Measurements from ENCODE around the gene DDI2.
A peak's percentile ranks its signal among the peaks of the same experiment; 100 is the strongest.
"Not testable (repeated sequence)": the region's sequence is repeated elsewhere in the genome, so short reads cannot be mapped to it uniquely, and the experiment has no call there.

The DDI2 gene

GRCh38 chr1:15691434-15692032, 74.3 kb downstream of the DDI2 start:
- Histone ChIP-seq H3K27ac (ENCODE audit: low read depth, low read length) (no peak overlapping the region), H3K27me3 (ENCODE audit: control insufficient read depth, insufficient read depth, low read length) (no peaks in the 10 kb centered on the region)

GRCh38 chr1:15692121-15692682, 74.9 kb downstream of the DDI2 start:
- H3K27me3 ChIP-seq (ENCODE audit: control insufficient read depth, insufficient read depth, low read length) = no peaks in the 10 kb centered on the region
- no peak overlapping the region for H3K4me3 ChIP-seq (ENCODE audit: low read length)
- no peak overlapping the region for H3K9ac ChIP-seq (ENCODE audit: low read length)
- no peak overlapping the region for H3K27ac ChIP-seq (ENCODE audit: low read depth, low read length)
- H3K4me1 ChIP-seq (ENCODE audit: control insufficient read depth, insufficient read depth, low read length) = no peaks in the 10 kb centered on the region
- H3K36me3 ChIP-seq (ENCODE audit: control insufficient read depth, insufficient read depth, low read length) = peaks cover 3% of the 10 kb centered on the region

More at GRCh38 chr1:15691434-15692032, 74.3 kb downstream of the DDI2 start:
- Histone ChIP-seq H3K4me1 (ENCODE audit: control insufficient read depth, insufficient read depth, low read length) (no peaks in the 10 kb centered on the region), H3K4me3 (ENCODE audit: low read length) (no peak overlapping the region), H3K36me3 (ENCODE audit: control insufficient read depth, insufficient read depth, low read length) (peaks cover 3% of the 10 kb centered on the region), H3K9ac (ENCODE audit: low read length) (no peak overlapping the region)

GRCh38 chr1:15693371-15693770, 76.1 kb downstream of the DDI2 start:
- H3K4me1 ChIP-seq (ENCODE audit: control insufficient read depth, insufficient read depth, low read length) = no peaks in the 10 kb centered on the region
- no peak overlapping the region for H3K4me3 ChIP-seq (ENCODE audit: low read length)
- no peak overlapping the region for H3K27ac ChIP-seq (ENCODE audit: low read depth, low read length)
- H3K9ac ChIP-seq (ENCODE audit: low read length) = no peak overlapping the region
- H3K27me3 ChIP-seq (ENCODE audit: control insufficient read depth, insufficient read depth, low read length) = no peaks in the 10 kb centered on the region
- H3K36me3 ChIP-seq (ENCODE audit: control insufficient read depth, insufficient read depth, low read length) = peaks cover 3% of the 10 kb centered on the region

- Histone ChIP-seq H3K4me3 (ENCODE audit: low read length) (peak overlapping the region; percentile 19), H3K27me3 (ENCODE audit: control insufficient read depth, insufficient read depth, low read length) (no peaks in the 10 kb centered on the region), H3K4me1 (ENCODE audit: control insufficient read depth, insufficient read depth, low read length) (no peaks in the 10 kb centered on the region), H3K9ac (ENCODE audit: low read length) (no peak overlapping the region), H3K36me3 (ENCODE audit: control insufficient read depth, insufficient read depth, low read length) (peaks cover 3% of the 10 kb centered on the region), H3K27ac (ENCODE audit: low read depth, low read length) (peak overlapping the region; percentile 30)
Observed at GRCh38 chr1:15696956-15697521, 79.8 kb downstream of the DDI2 start.

- no peak overlapping the region for H3K9ac ChIP-seq (ENCODE audit: low read length)
- H3K36me3 ChIP-seq (ENCODE audit: control insufficient read depth, insufficient read depth, low read length) = peaks cover 3% of the 10 kb centered on the region
- H3K27ac ChIP-seq (ENCODE audit: low read depth, low read length) = no peak overlapping the region
- H3K4me3 ChIP-seq (ENCODE audit: low read length) = no peak overlapping the region
- no peaks in the 10 kb centered on the region for H3K27me3 ChIP-seq (ENCODE audit: control insufficient read depth, insufficient read depth, low read length)
- peaks cover 4% of the 10 kb centered on the region for H3K4me1 ChIP-seq (ENCODE audit: control insufficient read depth, insufficient read depth, low read length)
Observed at GRCh38 chr1:15698201-15698600, 80.9 kb downstream of the DDI2 start.

GRCh38 chr1:15699321-15699720, 82.1 kb downstream of the DDI2 start:
- H3K27me3 ChIP-seq (ENCODE audit: control insufficient read depth, insufficient read depth, low read length); H3K36me3 ChIP-seq (ENCODE audit: control insufficient read depth, insufficient read depth, low read length); H3K4me3 ChIP-seq (ENCODE audit: low read length); H3K27ac ChIP-seq (ENCODE audit: low read depth, low read length); H3K9ac ChIP-seq (ENCODE audit: low read length): not testable (repeated sequence)
- H3K4me1 ChIP-seq (ENCODE audit: control insufficient read depth, insufficient read depth, low read length) = peaks cover 13% of the 10 kb centered on the region

GRCh38 chr1:15700508-15700907, 83.2 kb downstream of the DDI2 start:
- Histone ChIP-seq H3K4me1 (ENCODE audit: control insufficient read depth, insufficient read depth, low read length) (peaks cover 14% of the 10 kb centered on the region), H3K27me3 (ENCODE audit: control insufficient read depth, insufficient read depth, low read length) (no peaks in the 10 kb centered on the region), H3K9ac (ENCODE audit: low read length) (no peak overlapping the region), H3K36me3 (ENCODE audit: control insufficient read depth, insufficient read depth, low read length) (peaks cover 3% of the 10 kb centered on the region), H3K4me3 (ENCODE audit: low read length) (no peak overlapping the region), H3K27ac (ENCODE audit: low read depth, low read length) (no peak overlapping the region)

- Histone ChIP-seq H3K27ac (ENCODE audit: low read depth, low read length) (no peak overlapping the region), H3K27me3 (ENCODE audit: control insufficient read depth, insufficient read depth, low read length) (no peaks in the 10 kb centered on the region), H3K4me3 (ENCODE audit: low read length) (no peak overlapping the region), H3K4me1 (ENCODE audit: control insufficient read depth, insufficient read depth, low read length) (peaks cover 14% of the 10 kb centered on the region), H3K36me3 (ENCODE audit: control insufficient read depth, insufficient read depth, low read length) (no peaks in the 10 kb centered on the region), H3K9ac (ENCODE audit: low read length) (no peak overlapping the region)
Observed at GRCh38 chr1:15701784-15702183, 84.5 kb downstream of the DDI2 start.

GRCh38 chr1:15702722-15703550, 85.7 kb downstream of the DDI2 start:
- peaks cover 14% of the 10 kb centered on the region for H3K4me1 ChIP-seq (ENCODE audit: control insufficient read depth, insufficient read depth, low read length)
- peak overlapping the region; percentile 85 for H3K27ac ChIP-seq (ENCODE audit: low read depth, low read length)
- no peaks in the 10 kb centered on the region for H3K36me3 ChIP-seq (ENCODE audit: control insufficient read depth, insufficient read depth, low read length)
- no peaks in the 10 kb centered on the region for H3K27me3 ChIP-seq (ENCODE audit: control insufficient read depth, insufficient read depth, low read length)
- no peak overlapping the region for H3K9ac ChIP-seq (ENCODE audit: low read length)
- H3K4me3 ChIP-seq (ENCODE audit: low read length) = peak overlapping the region; percentile 16

- peak overlapping the region; percentile 85 for H3K27ac ChIP-seq (ENCODE audit: low read depth, low read length)
- no peaks in the 10 kb centered on the region for H3K27me3 ChIP-seq (ENCODE audit: control insufficient read depth, insufficient read depth, low read length)
- no peak overlapping the region for H3K9ac ChIP-seq (ENCODE audit: low read length)
- H3K4me3 ChIP-seq (ENCODE audit: low read length) = no peak overlapping the region
- peaks cover 14% of the 10 kb centered on the region for H3K4me1 ChIP-seq (ENCODE audit: control insufficient read depth, insufficient read depth, low read length)
- no peaks in the 10 kb centered on the region for H3K36me3 ChIP-seq (ENCODE audit: control insufficient read depth, insufficient read depth, low read length)
Observed at GRCh38 chr1:15703562-15703961, 86.3 kb downstream of the DDI2 start.

GRCh38 chr1:15704526-15705183, 87.4 kb downstream of the DDI2 start:
- peaks cover 14% of the 10 kb centered on the region for H3K4me1 ChIP-seq (ENCODE audit: control insufficient read depth, insufficient read depth, low read length)
- H3K27me3 ChIP-seq (ENCODE audit: control insufficient read depth, insufficient read depth, low read length) = no peaks in the 10 kb centered on the region
- H3K4me3 ChIP-seq (ENCODE audit: low read length) = no peak overlapping the region
- no peaks in the 10 kb centered on the region for H3K36me3 ChIP-seq (ENCODE audit: control insufficient read depth, insufficient read depth, low read length)
- H3K27ac ChIP-seq (ENCODE audit: low read depth, low read length) = peak overlapping the region; percentile 85
- H3K9ac ChIP-seq (ENCODE audit: low read length) = no peak overlapping the region

- no peaks in the 10 kb centered on the region for H3K27me3 ChIP-seq (ENCODE audit: control insufficient read depth, insufficient read depth, low read length)
- H3K27ac ChIP-seq (ENCODE audit: low read depth, low read length) = peak overlapping the region; percentile 85
- H3K9ac ChIP-seq (ENCODE audit: low read length) = no peak overlapping the region
- peaks cover 14% of the 10 kb centered on the region for H3K4me1 ChIP-seq (ENCODE audit: control insufficient read depth, insufficient read depth, low read length)
- no peaks in the 10 kb centered on the region for H3K36me3 ChIP-seq (ENCODE audit: control insufficient read depth, insufficient read depth, low read length)
- no peak overlapping the region for H3K4me3 ChIP-seq (ENCODE audit: low read length)
Observed at GRCh38 chr1:15705184-15705566, 87.9 kb downstream of the DDI2 start.

Measured in rectal smooth muscle tissue (tissue), 1 donor.